GM12872 (cell line): Measurements from ENCODE around the gene ADISSP.

ENCODE experiments used
- CTCF ChIP-seq: IDR thresholded peaks from 3 replicates; pipeline ENCODE4 v1.5.1; 2011; ENCODE audit warnings: low read depth, mild to moderate bottlenecking, low read length, moderate library complexity; ENCODE audit not compliant: insufficient read depth

Gene ADISSP

GRCh38 chr20:3719046-3719445 lies 48.5 kb downstream of the ADISSP start:
- no peak for TF ChIP-seq CTCF

GRCh38 chr20:3716195-3716834 lies 51.2 kb downstream of the ADISSP start:
- peak; percentile 88 for TF ChIP-seq CTCF

- TF ChIP-seq CTCF: no peak
These were observed 53.5 kb downstream of the ADISSP start for GRCh38 chr20:3714092-3714491.

- no peak for TF ChIP-seq CTCF
These were observed 55.2 kb downstream of the ADISSP start, which contains the start of gene SIGLEC1 for GRCh38 chr20:3712279-3712873. Gene SIGLEC1, minus strand, starts transcription at chr20:3712600. Its CDS starts 5,472 bp downstream, at chr20:3707128.

GRCh38 chr20:3711484-3711941 lies 56.0 kb downstream of the ADISSP start:
- no peak for TF ChIP-seq CTCF

GRCh38 chr20:3710703-3711483 lies 56.7 kb downstream of the ADISSP start:
- peak; percentile 89 for TF ChIP-seq CTCF

- 0 out of 3 replicates have a peak, but pooled peaks have one; percentile 23 for TF ChIP-seq CTCF
These were observed 57.5 kb downstream of the ADISSP start for GRCh38 chr20:3710011-3710466.
